T1000 (cell line): ENCODE data around the gene HSPB6.

Experiments
- DNase-seq: peaks from one replicate; lab custom pipeline; 2025; ENCODE audit warnings: mixed read lengths; lab: John Stamatoyannopoulos, UW

HSPB6 gene

DNA sequence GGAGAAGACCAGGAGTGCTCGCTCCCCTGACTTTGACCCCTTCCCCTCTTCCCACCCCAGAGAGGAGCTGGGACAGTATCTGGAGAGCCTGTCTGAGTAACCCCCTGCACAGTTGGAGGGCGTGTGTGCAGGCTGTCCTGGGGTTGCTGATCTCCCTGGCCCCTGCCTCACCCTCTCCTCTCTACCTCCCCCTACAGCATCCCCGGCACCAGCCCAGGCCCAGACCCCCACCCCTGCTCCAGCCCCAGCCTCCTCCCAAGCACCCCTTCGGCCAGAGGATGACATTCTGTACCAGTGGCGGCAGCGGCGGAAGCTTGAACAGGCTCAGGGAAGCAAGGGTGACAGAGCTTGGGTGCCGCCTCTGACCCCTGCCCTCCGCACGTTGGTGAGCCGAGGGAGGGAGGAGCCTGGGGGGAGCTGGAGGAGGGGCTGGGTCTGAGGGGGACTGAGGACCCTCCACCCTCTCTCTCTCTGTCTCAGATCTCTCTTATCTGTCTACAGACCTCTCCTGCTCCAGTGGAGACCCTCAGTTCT is 9.8 kb upstream of the HSPB6 start:
- no peak for DNase-seq

DNA sequence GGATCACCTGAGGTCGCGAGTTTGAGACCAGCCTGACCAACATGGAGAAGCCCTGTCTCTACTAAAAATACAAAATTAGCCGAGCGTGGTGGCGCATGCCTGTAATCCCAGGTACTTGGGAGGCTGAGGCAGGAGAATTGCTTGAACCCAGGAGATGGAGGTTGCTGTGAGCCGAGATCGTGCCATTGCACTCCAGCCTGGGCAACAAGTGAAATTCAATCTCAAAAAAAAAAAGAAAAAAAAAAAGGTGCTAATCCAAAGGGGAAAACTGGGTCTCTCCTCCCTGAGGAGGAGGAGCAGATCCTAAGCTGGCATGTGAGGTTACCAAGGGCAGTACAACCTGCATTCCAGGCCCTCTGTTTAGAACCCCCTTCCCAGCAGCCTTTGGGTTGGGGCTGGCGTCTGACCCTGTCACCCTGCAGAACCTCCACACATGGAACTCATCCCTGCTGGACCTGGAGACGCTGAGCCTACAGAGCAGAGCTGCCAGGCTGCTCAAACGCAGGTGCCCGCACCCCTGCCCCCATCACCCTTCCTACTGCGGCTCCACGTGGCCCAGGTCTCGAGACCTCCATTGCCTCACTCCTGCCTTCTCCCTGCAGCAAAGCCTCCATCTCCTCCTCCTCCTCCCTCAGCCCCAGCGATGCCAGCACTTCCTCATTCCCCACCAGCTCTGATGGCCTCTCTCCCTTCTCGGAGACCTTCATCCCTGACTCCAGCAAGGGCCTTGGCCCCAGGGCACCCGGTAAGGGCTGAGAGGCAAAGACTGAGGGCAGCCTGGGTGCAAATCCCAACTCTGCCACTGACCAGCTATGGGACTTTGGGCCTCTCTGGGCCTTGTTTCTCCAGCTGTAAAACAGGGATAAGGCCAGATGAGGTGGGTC is 7.8 kb upstream of the HSPB6 start:
- DNase-seq, result no peak

DNA sequence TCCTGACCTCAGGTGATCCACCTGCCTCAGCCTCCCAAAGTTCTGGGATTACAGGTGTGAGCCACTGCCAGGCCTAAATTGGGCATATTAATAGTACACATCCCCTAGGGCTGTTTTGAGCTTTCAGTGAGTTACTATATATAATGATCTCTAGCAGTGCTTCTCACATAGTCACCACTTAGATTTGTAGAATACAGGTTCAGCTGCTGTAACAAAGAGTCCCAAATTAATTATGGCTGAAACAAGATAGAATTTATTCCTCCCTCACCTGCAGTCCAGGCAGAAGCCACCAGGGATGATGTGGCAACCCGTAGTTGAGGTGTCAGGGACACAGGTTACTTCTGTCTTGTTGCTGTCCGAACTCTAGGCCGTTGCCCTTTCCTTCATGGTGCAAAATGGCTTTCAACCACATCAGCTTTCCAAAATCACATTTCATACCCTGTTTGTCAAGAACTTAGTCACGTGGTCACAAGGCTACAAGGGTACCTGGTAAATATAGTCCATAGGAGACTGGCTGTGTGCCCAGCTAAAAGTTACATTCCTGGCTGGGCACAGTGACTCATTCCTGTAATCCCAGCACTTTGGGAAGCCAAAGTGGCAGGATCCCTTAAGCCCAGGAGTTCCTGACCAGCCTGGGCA is 4.0 kb upstream of the HSPB6 start:
- DNase-seq, result no peak

DNA sequence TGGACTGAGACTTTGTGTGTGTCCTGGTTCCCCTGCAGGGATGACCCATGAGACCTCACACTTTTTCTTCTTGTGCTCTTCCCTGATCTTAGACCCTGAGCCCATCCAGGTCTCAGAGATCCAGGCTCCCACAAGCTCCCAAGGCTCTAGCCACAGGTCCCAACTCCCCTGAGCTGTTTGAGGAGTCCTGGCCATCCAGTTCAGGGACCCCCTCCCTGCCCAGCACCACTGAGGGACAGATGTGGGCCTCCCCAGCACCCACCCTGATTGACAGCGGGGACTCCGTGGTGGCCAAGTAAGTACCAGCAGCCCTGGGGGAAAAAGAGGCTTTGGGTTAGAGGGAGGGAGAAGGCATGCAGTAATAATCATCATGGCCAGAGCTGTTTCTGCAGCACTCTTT is 2.9 kb upstream of the HSPB6 start:
- DNase-seq, result no peak

DNA sequence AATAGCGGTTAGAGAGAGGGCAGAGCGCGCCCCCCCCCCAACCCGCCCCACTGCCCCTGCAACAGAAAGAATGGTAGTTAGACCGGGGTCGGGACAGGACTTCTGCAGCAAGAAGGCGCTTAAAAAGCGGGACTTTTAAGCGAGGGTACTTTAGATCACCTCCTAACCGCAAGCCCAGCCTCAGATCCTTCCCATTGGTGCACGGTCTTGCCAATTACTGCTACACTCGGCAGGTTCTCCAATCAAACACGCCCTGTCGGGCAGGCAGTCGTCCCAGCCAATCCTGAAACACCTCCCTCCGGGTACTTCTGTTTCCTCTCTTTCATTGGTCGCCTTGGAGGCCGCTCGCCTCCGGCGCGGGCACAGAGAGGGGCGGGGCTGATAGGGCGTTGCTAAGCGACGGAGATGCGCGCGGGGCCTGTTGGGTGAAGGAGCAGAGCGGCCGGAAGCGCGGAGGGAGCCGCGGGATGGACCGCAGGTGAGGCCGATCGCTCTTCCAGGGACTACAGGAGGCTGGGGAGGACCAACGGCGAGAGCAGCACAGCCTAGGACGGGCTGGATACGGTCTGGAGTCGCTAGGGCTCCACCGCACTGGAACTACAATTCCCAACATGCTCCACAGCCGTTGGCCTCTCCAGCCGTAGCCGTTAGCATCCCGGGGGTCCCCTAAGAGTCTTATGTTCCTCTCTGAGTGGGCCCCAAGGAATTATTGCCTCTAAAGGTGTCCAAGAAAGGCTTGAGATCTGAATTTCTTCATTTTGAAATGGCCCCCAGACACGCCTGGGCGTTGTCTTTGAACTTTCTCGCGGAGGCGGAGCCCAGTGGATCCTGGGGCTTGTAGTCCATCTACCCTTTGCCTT is 1.1 kb upstream of the HSPB6 start, which contains the start of gene PROSER3:
TSS of gene PROSER3 (plus strand) at position 428 of the 860 bp plus-strand sequence. CDS start at position 468, 40 bp downstream.
- peak; percentile 98 for DNase-seq

DNA sequence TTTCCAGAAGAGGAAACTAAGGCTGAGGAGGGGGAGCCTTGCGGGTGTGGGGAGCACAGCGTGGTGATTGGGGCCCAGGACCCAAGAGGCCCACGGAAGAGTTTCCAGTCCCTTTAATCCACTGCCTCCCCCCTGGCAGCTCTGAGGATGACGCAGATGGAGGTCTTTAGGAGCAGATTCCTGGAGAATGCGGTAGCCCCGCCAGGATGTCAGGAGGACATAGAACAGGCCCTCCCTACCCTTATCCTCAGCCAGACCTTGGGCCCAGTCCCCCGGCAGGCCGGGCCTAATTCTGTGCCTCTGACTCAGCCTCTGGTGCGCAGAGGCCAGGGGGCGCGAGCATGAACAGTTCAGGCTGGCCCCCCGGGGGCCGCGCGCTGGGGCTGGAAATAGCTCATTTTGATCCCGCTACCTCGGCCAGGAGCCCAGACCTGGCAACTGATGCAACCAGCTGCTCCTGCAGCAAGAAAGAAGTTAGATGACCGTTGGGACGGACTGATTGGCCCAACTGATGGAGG is 461 bp upstream of the HSPB6 start:
- peak; percentile 79 for DNase-seq

DNA sequence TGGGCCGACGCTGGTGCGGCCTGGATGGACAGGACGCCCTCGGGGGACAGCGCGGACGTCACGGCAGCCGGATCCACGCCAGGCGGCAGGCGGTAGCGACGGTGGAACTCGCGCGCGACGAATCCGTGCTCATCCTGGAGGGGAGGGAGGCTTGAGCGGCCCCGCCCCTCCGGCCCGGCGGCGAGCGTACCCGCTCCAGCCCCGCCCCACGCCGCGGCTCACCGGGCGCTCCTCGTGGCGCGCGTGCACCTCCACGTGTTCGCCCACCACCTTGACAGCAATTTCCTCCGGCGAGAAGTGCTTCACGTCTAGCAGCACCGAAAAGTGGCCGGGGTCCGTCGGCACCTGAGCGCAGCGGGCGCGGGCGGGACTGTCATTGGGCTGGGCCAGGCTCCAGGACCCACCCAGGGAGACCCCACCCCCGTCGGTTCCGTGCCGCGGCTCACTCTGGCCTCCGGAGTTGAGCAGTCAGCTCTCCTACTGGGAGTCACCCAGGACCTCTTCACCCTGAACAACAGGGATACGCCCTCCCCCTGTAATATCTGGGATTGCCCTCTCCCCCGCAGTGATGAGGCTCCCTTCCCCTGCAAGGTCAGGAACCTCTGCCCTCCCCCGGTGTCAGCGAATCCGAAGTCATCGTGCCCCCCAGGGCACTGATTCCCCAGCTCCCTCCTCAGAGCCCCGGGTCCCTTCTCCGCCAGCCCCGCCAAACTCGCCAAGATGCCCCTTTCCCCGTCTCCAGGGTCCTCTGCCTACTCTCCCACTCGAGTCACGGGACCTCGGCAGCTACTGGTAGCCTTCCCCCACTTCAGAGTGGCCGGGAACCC is 1.1 kb downstream of the HSPB6 start:
- DNase-seq, result no peak

DNA sequence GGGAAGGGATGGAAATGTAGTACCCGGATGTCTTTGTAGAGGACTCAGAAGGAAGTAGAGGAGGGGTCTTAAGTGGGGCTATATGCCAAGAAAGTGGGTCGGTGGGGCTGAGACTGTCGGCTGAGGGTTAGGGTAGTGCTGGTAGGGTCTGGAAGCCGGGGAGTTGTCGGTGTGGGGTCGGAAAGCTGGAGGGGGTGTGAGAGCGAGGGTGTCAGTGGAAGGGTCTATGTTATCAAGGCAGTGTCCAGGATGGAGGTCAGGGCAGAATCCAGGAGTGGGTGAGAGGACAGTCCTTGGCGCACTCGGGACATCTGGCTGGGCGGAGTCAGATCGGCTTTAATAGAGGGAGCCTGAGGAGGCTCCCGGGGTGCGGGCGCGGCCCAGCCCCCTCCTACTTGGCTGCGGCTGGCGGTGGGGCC is 1.7 kb downstream of the HSPB6 start:
- no peak for DNase-seq

DNA sequence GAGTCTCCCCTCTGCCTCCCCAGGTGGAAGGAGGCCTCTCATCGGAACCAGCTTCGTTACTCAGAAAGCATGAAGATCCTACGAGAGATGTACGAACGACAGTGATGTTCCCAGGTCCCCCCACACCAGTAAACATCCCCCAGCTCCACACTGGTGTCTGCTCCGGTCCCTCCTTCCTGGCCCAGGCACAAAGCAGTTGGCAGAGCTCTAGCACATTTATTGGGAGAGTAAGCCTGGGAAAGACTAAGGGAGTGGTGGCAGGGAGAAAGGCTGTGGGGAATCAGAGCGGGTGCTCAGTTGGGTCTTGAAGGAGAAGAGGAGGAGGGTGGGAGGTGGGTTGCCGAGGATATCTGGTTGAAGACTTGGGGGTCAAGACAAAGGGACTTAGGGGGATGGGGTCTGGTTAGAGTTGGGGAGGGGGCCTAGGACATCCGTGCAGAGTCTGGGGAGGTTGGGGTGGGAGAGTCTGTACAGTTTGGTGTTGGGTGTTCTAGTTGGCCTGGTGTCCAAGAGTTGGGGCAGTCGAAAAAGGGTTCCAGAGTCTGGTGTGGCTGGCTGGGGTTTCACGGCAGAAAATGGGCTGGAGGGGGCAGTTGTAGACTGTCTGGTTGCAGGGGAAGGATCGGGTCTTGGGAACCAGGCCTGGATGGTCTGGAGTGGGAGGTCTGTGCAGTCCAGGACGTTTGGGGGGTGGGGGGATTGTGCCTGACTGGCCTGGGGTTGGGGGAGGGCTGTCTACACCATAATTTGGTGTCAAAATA is 2.3 kb downstream of the HSPB6 start:
- no peak for DNase-seq

DNA sequence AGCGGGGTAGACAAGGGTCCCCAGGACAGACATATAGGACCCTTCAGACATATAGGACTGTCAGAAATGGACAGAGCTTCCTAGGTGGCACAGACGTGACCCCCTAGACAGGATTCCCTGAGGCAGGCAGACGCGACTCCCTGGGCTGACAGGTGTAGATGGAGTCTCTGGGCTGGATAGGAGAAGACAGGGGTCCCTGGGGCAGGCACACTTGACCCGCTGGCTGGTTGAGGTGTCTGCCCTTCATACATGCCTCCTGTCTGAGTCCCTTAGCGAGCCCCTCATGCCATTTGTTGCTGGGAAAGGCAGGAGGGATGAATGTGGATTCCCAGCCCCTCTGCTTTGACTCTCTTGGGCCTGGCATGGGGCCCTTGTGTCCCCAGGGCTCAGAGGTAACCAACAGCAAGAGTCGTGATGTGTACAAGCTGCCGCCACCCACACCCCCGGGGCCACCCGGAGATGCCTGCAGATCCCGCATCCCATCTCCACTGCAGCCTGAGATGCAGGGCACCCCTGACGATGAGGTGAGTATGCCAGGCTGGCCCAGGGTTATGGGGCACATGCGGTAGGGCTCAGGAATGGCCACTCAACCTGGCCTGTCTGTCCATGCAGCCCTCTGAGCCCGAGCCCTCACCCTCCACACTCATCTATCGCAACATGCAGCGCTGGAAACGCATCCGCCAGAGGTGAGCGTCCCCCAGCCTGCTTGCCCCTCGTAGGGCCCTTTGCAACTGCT is 3.0 kb downstream of the HSPB6 start:
- DNase-seq, result no peak

DNA sequence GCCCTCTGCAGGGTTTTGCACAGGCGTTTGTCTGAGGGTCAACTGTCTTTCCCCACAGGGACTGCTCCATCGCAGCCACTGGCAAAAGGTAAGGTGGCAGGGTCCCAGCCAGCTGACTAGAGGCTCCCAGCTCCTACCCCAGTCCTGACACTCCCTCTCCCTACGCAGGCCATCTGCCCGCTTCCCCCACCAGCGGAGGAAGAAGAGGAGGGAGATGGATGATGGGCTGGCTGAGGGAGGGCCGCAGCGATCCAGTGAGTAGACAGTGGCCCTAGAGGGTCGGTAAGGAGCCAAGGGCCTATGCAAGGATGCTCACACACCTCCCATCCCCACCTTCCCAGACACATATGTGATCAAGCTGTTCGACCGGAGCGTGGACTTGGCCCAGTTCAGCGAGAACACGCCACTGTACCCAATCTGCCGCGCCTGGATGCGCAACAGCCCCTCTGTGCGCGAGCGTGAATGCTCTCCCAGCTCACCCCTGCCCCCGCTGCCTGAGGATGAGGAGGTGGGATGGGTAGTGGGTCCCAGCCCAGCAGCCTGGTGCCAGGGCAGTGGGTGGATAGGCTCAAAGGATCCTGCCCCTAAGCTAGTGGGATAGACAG is 4.0 kb downstream of the HSPB6 start:
- no peak for DNase-seq

DNA sequence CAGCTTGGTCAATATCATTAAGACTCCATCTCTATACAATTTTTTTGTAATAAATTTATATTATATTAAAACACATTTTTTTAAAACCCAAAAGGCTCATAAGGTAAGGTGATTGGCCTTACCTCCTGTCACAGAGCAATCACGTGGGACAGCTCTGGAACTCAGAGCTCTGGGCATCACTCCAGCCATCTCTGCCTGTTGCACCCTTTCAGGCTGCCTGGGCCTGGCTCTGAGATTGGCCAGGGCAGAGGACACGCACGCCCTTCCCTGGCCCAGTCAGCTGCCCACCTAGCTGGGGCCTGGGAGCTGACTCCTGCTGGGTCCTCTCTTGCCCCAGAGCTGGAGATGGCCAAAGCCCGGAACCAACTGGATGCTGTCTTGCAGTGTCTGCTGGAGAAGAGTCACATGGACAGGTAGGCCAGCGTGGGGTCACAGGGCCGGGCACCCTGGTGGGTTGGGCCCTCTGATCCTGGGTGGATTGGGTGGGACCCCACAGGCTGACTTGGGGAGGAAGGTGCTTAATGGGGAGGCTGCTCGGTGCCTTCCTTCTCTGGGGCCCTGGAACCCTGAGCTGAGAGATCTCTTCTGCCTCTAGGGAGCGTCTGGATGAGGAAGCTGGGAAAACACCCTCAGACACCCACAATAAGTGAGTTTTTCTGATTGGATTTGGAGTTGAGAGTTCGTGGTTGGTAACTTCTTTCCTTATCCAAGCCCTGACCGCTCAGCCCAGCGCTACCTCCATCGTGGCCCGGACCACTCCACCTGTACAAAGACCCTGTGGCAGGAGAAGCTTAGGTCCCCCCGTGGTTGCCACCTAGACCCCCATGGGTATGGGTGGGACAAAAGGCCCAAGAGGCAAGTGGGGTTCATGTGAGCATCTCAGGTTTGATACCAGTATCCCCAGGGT is 4.7 kb downstream of the HSPB6 start:
- DNase-seq, result no peak

DNA sequence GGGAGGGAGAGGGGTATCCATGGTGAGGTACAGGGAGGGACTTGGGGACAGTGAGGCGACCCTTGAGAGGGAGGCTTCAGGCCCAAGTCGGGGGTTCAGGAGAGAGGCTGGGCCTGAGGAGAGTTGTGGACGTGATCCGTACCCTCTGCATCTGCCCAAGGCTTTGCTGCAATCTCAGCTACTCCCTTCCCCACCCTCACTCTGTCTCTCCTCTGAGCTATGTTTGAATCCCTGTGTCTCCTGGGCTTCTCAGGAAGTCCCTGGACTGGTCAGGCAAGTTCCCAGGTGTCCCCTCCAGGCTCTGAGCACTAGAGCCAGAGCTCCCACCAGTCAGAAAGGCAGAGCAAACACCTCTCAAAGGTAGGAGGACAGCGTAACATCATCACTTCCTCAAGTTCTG is 6.7 kb downstream of the HSPB6 start:
- DNase-seq, result no peak

DNA sequence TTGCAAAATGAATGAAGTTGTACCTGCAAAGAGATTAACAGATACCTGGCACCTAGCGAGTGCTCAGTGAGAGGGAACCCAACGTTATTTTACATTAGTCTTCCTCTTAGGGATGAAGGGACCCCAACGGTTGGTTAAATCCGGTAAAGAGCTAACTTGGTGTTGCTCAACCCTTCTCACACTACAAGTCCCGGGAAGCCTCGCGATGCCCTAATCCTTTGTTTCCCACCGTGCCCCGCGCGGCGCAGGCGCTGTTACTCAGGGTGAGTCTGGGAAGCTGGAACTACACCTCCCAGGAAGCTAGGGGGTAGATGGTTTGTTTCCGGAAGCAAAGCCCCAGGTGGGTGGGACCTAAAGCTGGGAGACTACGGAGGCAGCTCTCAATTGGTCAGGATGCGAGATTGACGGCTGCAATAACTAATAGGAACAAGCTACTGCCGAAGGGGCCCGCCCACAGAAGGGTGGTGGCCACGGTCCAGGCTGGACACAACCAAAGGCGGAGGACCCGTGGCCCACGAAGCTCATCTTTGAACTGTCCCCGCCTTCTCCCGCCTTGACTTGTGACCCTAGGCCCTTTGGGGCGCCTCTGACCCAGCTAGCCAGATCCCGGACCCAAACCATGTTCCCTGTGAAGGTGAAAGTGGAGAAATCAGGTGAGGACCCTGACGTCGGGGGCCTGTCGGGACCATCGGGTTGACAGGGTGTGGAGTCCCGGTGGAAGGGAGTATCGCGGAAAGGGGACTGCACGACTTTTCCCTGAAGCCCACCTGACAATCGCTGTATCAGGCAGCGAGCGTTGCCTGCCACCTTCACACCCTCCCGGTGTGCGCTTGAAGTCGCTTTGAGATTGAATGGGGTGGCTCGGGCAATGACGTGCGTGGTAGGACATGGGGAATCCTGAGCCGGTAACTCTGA is 8.5 kb downstream of the HSPB6 start, which contains the start of gene LIN37:
TSS of gene LIN37 (plus strand) at position 471 of the 915 bp plus-strand sequence. CDS start at position 620, 149 bp downstream.
- DNase-seq, result peak; percentile 99

DNA sequence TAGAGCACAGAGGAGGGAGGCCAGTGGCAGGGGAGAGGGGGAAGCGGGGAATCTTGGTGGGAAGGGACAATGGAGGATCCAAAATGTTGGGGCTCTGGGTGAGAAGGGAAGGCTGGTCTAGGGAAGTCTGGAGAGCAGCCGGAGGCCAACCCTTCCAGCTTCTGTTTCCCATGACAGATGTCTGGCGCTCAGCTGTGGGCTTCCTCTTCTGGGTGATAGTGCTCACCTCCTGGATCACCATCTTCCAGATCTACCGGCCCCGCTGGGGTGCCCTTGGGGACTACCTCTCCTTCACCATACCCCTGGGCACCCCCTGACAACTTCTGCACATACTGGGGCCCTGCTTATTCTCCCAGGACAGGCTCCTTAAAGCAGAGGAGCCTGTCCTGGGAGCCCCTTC is 10.3 kb downstream of the HSPB6 start:
- no peak for DNase-seq

DNA sequence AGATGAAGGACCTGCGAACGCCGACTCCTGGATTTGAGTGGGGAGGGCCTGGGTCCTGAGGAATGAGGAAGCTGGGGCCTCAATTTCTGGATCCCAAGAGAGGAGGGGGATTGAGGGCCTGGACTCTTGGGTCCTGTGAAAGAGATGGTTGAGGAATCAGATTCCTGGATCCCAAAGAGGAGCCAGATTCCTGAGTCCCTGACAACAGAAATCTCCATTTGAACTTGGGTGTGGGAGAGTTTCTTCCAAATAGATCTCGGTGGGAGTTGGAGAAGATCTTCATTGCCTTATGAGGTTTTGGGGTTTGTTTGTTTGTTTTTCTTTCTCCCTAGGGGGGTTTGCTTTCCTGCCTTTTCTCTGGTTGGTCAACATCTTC is 10.8 kb downstream of the HSPB6 start:
- DNase-seq, result no peak
